M059J (cell line): ENCODE measurements around the gene CD3G. TPM values are rescaled to one million over a fixed set of nuclear protein-coding genes. Genes with fewer than 3 reads are reported as not detected.

Experiments
- DNase-seq: peaks from one replicate; pipeline ENCODE4 v3.0.0-alpha.2; 2012; ENCODE audit warnings: low read depth
- total RNA-seq: library from RNA; depleted of rRNA; stranded (reverse); fragments of >200 nt; shearing (Covaris generic); gene quantifications from 2 replicates; pipeline ENCODE4 v1.2.3, GENCODE V29; 2014

Gene CD3G
- total RNA-seq, 1 experiment from 2014 or later = not detected

- no peak for DNase-seq
Measured at GRCh38 chr11:118322721-118323120, 21.4 kb upstream of the CD3G start.

- DNase-seq = no peak
Measured at GRCh38 chr11:118325283-118325682, 18.9 kb upstream of the CD3G start.

- no peak for DNase-seq
Measured at GRCh38 chr11:118328745-118329144, 15.4 kb upstream of the CD3G start.

GRCh38 chr11:118334745-118335144 lies 9.4 kb upstream of the CD3G start:
- no peak for DNase-seq

GRCh38 chr11:118338637-118339061 lies 5.5 kb upstream of the CD3G start:
- DNase-seq = peak; percentile 55

- no peak for DNase-seq
Measured at GRCh38 chr11:118339281-118339961, 4.7 kb upstream of the CD3G start.

DNA sequence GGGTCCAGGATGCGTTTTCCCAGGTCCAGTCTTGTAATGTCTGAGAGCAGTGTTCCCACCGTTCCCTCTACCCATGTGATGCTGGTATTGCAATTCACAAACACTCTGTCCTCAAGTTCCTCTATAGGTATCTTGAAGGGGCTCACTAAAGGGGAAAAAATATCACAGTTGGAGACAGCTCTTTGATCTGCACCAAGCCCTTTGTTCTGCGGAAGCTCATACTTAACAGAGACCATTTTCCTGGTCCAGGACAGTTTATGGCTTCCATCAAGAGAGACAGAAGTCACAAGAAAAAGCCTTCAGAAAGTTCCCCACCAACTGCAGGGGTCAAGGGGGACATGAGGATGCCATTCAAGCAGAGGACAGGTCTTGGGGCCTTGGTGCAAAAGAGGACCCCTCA lies 3.7 kb upstream of the CD3G start:
- no peak for DNase-seq

DNA sequence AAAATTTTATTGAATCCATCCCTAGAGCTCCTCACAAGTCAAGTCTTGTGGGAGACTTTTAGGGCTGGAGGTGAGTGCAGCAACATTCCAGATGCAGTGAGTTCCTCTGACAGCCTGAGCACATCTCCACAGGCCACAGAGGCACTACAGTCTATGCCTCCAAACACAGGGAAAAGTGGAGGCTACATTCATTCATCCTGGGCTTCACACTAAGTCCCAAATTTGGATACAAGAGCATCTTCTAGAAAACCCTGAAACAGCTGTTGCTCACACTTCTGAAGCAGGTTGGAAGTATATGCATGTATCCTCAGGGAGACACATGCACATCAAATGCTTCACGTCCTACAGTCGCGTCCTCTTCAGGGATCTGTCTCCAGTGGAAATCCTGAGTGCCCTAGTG lies 2.9 kb upstream of the CD3G start:
- DNase-seq = no peak

DNA sequence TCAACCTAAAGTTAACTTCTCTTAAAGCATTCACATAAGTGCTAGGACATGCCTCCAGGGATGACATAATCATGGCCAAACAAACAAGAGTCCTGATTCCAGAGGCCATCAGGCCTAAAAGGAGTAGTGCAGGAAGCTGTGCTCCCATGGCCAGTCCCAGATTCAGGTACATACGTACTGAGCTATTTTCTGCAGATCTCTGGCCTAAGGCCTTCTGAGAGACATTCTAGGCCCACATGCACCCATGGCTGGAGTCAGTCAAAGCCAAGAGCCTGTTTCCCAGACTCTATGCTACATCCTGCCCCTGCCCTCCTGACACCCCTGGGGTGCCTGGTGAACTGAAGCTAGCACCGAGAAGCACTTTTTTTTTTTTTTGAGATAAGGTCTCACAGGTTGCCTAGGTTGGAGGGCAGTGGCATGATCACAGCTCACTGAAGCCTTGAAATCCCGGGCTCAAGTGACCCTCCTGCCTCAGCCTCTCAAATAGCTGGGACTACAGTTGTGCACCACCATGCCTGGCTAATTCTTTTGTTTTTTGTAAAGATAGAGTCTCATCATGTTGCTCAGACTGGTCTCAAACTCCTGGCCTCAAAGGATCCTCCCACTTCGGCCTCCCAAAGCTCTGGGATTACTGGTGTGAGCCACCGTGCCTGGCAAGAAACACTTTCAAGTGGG lies 2.2 kb upstream of the CD3G start:
- no peak for DNase-seq

DNA sequence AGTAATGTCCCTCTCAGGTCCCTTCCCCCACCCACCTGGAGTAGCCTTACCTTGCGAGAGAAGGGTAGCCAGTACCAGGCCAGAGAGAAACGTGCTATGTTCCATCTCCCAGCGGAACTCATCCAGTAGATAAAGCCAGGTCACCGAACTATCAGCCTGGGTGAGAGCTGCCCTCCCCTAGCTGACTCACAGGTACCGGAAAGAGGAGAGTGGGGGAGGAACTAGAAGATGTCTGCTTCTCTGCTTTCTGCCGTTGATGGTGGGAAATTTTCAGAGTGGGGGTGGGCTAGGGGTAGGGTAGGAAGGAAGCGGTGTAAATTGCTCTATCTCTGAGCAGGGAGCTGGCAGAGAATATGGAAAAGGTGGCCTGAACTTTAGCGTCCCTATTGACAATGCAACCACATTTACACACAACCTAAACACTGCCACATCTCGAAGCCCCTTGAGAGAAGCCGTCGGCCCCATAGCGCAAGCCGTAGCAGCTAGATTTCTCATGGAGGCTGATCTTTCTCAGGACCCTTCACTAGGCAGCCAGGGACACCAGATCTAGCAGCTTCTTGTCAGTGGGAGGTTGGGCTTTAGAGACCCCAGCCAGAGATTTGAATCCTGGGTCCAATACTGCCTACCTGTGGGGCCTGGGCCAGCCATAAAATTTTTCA lies 1.5 kb upstream of the CD3G start, which contains the start of gene CD3D:
Gene CD3D (minus strand): TSS at position 203 of the 659 bp plus-strand sequence. CDS start 98 bp downstream, at position 105.
- no peak for DNase-seq

DNA sequence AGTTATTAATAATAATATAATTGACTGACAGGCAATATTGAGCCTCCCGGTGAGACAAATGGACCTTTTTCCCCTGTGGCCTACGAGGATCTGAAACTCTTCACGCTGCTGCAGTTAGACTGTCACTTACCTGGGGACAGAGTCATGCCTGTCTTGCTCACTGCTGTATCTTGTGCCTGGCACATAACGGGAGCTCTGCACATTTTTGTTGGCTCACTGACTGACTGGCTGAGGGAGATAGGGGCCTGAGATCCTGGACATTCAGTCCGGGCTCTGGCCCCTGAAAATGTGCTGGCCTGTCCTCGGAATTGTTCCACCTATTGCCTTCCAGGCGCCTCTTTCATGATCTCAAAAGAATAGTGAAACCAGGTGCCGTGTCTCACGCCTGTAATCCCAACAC lies 896 bp upstream of the CD3G start:
- no peak for DNase-seq

- DNase-seq = no peak
Measured at GRCh38 chr11:118349475-118349874, 5.3 kb downstream of the CD3G start.

DNA sequence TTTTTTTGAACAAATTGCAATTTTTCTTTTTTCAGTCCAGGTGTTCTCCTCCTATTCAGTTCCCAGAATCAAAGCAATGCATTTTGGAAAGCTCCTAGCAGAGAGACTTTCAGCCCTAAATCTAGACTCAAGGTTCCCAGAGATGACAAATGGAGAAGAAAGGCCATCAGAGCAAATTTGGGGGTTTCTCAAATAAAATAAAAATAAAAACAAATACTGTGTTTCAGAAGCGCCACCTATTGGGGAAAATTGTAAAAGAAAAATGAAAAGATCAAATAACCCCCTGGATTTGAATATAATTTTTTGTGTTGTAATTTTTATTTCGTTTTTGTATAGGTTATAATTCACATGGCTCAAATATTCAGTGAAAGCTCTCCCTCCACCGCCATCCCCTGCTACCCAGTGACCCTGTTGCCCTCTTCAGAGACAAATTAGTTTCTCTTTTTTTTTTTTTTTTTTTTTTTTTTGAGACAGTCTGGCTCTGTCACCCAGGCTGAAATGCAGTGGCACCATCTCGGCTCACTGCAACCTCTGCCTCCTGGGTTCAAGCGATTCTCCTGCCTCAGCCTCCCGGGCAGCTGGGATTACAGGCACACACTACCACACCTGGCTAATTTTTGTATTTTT lies 9.1 kb downstream of the CD3G start:
- peak; percentile 34 for DNase-seq

- no peak for DNase-seq
Measured at GRCh38 chr11:118358071-118358470, 13.9 kb downstream of the CD3G start.

- DNase-seq = peak; percentile 91
Measured at GRCh38 chr11:118359295-118359958, 15.3 kb downstream of the CD3G start, which contains the start of gene UBE4A. Gene UBE4A (plus strand): TSS chr11:118359600. CDS start chr11:118365081, 5,481 bp downstream.

DNA sequence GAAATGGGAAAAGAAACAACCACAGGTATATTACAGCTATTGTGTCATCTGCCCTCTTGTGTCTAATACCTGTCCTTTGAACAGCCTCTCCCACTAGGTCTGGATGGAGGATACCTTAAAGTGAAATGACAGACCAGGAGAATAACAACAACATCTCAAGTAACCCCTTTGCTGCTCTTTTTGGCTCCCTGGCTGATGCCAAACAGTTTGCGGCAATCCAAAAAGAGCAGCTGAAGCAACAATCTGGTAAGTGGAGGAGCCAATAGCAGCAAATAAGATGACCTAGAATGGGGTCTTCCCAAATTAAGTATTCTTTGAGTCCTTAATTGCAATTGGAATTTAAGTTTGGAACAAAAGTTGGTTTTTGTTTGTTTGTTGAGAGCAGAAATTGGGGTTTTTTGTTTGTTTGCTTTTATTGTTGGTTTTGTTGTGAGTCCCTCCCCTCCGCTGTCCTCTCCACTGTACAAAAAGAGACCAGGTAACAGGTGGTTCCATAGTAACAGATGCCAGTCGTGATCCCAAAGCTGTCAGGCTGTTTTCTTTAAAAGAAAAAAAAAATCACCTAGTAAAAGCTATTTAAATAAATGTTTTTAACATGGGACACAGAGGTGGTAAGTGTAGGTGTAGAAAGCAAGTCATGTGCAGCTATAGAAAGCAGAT lies 20.9 kb downstream of the CD3G start:
- no peak for DNase-seq

GRCh38 chr11:118366287-118366686 lies 22.1 kb downstream of the CD3G start:
- DNase-seq = no peak

DNA sequence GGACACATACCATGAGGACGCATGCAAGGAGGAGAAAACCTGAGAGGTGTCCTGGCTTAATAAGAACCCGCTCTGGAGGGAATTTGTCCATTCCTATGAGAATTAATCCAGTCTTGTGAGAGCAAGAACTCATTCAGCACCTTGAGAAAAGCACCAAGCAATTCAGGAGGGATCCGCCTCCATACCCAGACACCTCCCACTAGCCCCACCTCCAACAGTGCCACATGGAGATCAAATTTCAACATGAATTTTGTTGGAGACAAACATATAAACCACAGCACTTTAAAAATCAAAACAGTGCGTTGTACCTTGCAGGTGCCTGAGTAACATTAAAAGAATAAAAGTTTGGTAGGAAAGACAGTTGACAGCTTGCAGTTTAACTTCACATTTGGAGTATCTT lies 26.6 kb downstream of the CD3G start:
- peak; percentile 4 for DNase-seq

DNA sequence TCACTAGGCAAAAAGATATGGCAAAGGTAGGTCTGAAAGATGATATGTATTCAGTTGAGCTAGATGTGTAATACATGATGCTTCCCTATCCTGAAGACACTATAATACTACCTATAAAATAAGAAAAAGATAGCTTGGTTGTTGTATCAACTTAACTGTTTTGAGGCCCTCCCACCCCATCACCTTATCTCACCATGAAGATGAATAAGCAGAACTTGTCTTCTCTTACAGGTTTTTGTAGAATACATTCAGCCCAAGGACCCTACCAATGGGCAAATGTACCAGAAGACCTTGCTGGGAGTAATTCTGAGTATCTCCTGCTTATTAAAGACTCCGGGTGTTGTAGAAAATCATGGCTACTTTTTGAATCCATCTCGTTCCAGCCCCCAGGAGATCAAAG lies 29.1 kb downstream of the CD3G start:
- no peak for DNase-seq

DNA sequence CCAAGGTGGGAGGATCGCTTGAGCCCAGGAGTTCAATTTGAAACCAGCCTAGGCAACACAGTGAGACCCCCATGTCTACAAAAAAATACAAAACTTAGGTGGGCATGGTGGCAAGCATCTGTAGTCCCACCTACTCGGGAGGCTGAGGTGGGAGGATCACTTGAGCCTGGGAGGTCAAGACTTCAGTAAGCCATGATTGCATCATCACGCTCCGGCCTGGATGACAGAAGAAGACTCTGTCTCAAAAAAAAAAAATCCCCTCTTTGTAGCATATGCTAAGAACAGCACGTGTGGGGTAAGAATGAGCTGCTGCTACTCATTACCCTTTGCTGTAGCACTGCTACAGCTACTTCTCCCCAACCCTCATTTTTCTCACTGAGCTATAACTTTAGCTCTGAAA lies 29.7 kb downstream of the CD3G start:
- no peak for DNase-seq

- no peak for DNase-seq
Measured at GRCh38 chr11:118374729-118375128, 30.6 kb downstream of the CD3G start.
